Central memory CD8-positive, alpha-beta T cell (primary cell): ENCODE measurements around the gene TXNDC16.
"Not testable (repeated sequence)": the region's sequence is repeated elsewhere in the genome, so short reads cannot be mapped to it uniquely, and the experiment has no call there.

Experiments used
- ATAC-seq: fragments of 150-1000 bp; cut with Tn5 transposase; replicated peaks from 2 replicates; pipeline ENCODE4 v1.10.0; 2022; ENCODE audit warnings: mild to moderate bottlenecking, moderate FRiP score, moderate number of reproducible peaks; ENCODE audit not compliant: poor library complexity, severe bottlenecking; ENCODE audit errors: extremely low read depth
- DNase-seq, 2 donors: peaks; one replicate each; pipeline ENCODE4 v3.0.0; 2021; ENCODE audit warnings: low spot score in 2 of 2
- H3K27ac Mint-ChIP-seq: one replicate; pipeline ENCODE4 v1.8.0; 2022; ENCODE audit warnings: low read depth, mild to moderate bottlenecking, moderate library complexity, mixed read lengths
- H3K27me3 Mint-ChIP-seq: one replicate; pipeline ENCODE4 v1.8.0; 2022; ENCODE audit warnings: mixed read lengths
- H3K36me3 Mint-ChIP-seq: one replicate; pipeline ENCODE4 v1.8.0; 2022; ENCODE audit warnings: mild to moderate bottlenecking, moderate library complexity, mixed read lengths; ENCODE audit not compliant: insufficient read depth
- H3K4me1 Mint-ChIP-seq: one replicate; pipeline ENCODE4 v1.8.0; 2022; ENCODE audit warnings: mixed read lengths
- H3K4me3 Mint-ChIP-seq: one replicate; pipeline ENCODE4 v1.8.0; 2022; ENCODE audit warnings: mild to moderate bottlenecking, moderate library complexity, mixed read lengths
- H3K9me3 Mint-ChIP-seq: one replicate; pipeline ENCODE4 v1.8.0; 2022; ENCODE audit warnings: mixed read lengths

Gene TXNDC16

GRCh38 chr14:52527052-52527451 is 25.3 kb downstream of the TXNDC16 start:
- Mint-ChIP-seq H3K9me3 (no peaks in the 10 kb centered on the region), H3K4me1 (no peaks in the 10 kb centered on the region), H3K27me3 (no peaks in the 10 kb centered on the region), H3K36me3 (peaks cover 3% of the 10 kb centered on the region), H3K27ac (no peak overlapping the region), H3K4me3 (no peak overlapping the region)
- ATAC-seq (no peak), DNase-seq (no peak)

GRCh38 chr14:52522581-52523345 is 29.5 kb downstream of the TXNDC16 start:
- no peak overlapping the region for H3K4me3 Mint-ChIP-seq
- H3K36me3 Mint-ChIP-seq = peaks cover 6% of the 10 kb centered on the region
- no peaks in the 10 kb centered on the region for H3K27me3 Mint-ChIP-seq
- no peak for ATAC-seq
- H3K9me3 Mint-ChIP-seq = no peaks in the 10 kb centered on the region
- DNase-seq = no peak
- no peak overlapping the region for H3K27ac Mint-ChIP-seq
- no peaks in the 10 kb centered on the region for H3K4me1 Mint-ChIP-seq

- H3K4me3 Mint-ChIP-seq = no peak overlapping the region
- peaks cover 6% of the 10 kb centered on the region for H3K36me3 Mint-ChIP-seq
- no peaks in the 10 kb centered on the region for H3K4me1 Mint-ChIP-seq
- ATAC-seq = no peak
- H3K27me3 Mint-ChIP-seq = no peaks in the 10 kb centered on the region
- H3K9me3 Mint-ChIP-seq = no peaks in the 10 kb centered on the region
- DNase-seq = no peak
- H3K27ac Mint-ChIP-seq = no peak overlapping the region
Observed at GRCh38 chr14:52522033-52522432, 30.3 kb downstream of the TXNDC16 start.

- Mint-ChIP-seq H3K27ac (no peak overlapping the region), H3K4me3 (no peak overlapping the region), H3K27me3 (no peaks in the 10 kb centered on the region), H3K4me1 (no peaks in the 10 kb centered on the region), H3K36me3 (no peaks in the 10 kb centered on the region), H3K9me3 (no peaks in the 10 kb centered on the region)
- no peak for ATAC-seq
- DNase-seq = no peak
Observed at GRCh38 chr14:52514046-52514811, 38.1 kb downstream of the TXNDC16 start.

GRCh38 chr14:52513249-52513648 is 39.1 kb downstream of the TXNDC16 start:
- H3K4me1 Mint-ChIP-seq = no peaks in the 10 kb centered on the region
- no peak overlapping the region for H3K4me3 Mint-ChIP-seq
- DNase-seq (no peak), ATAC-seq (no peak)
- no peaks in the 10 kb centered on the region for H3K9me3 Mint-ChIP-seq
- H3K36me3 Mint-ChIP-seq = no peaks in the 10 kb centered on the region
- no peaks in the 10 kb centered on the region for H3K27me3 Mint-ChIP-seq
- no peak overlapping the region for H3K27ac Mint-ChIP-seq

- H3K4me1 Mint-ChIP-seq = no peaks in the 10 kb centered on the region
- ATAC-seq (no peak), DNase-seq (no peak)
- no peaks in the 10 kb centered on the region for H3K27me3 Mint-ChIP-seq
- peaks cover 14% of the 10 kb centered on the region for H3K9me3 Mint-ChIP-seq
- H3K36me3 Mint-ChIP-seq = peaks cover 7% of the 10 kb centered on the region
- H3K27ac Mint-ChIP-seq = no peak overlapping the region
- no peak overlapping the region for H3K4me3 Mint-ChIP-seq
Observed at GRCh38 chr14:52494444-52494843, 57.9 kb downstream of the TXNDC16 start.

GRCh38 chr14:52485350-52485960 is 66.8 kb downstream of the TXNDC16 start:
- no peak for DNase-seq
- Mint-ChIP-seq H3K4me3 (no peak overlapping the region), H3K27me3 (no peaks in the 10 kb centered on the region), H3K9me3 (no peaks in the 10 kb centered on the region), H3K36me3 (no peaks in the 10 kb centered on the region), H3K4me1 (no peaks in the 10 kb centered on the region), H3K27ac (no peak overlapping the region)
- ATAC-seq = no peak

GRCh38 chr14:52481864-52482263 is 70.4 kb downstream of the TXNDC16 start:
- Mint-ChIP-seq H3K27ac (no peak overlapping the region), H3K9me3 (no peaks in the 10 kb centered on the region), H3K4me3 (no peak overlapping the region), H3K27me3 (no peaks in the 10 kb centered on the region), H3K36me3 (no peaks in the 10 kb centered on the region), H3K4me1 (no peaks in the 10 kb centered on the region)
- ATAC-seq (no peak), DNase-seq (no peak)

- no peaks in the 10 kb centered on the region for H3K4me1 Mint-ChIP-seq
- no peak overlapping the region for H3K27ac Mint-ChIP-seq
- no peak overlapping the region for H3K4me3 Mint-ChIP-seq
- peaks cover 3% of the 10 kb centered on the region for H3K36me3 Mint-ChIP-seq
- DNase-seq (no peak), ATAC-seq (peak; percentile 40)
- H3K9me3 Mint-ChIP-seq = peaks cover 5% of the 10 kb centered on the region
- no peaks in the 10 kb centered on the region for H3K27me3 Mint-ChIP-seq
Observed at GRCh38 chr14:52473557-52473956, 78.7 kb downstream of the TXNDC16 start.

GRCh38 chr14:52472728-52473127 is 79.6 kb downstream of the TXNDC16 start:
- no peak overlapping the region for H3K4me3 Mint-ChIP-seq
- DNase-seq = no peak
- peaks cover 5% of the 10 kb centered on the region for H3K9me3 Mint-ChIP-seq
- no peak overlapping the region for H3K27ac Mint-ChIP-seq
- no peaks in the 10 kb centered on the region for H3K4me1 Mint-ChIP-seq
- no peaks in the 10 kb centered on the region for H3K27me3 Mint-ChIP-seq
- ATAC-seq = no peak
- H3K36me3 Mint-ChIP-seq = peaks cover 3% of the 10 kb centered on the region

- H3K36me3 Mint-ChIP-seq, H3K27ac Mint-ChIP-seq, H3K27me3 Mint-ChIP-seq: not testable (repeated sequence)
Observed at GRCh38 chr14:52472251-52472650, 80.1 kb downstream of the TXNDC16 start.

GRCh38 chr14:52467515-52468266 is 84.6 kb downstream of the TXNDC16 start:
- DNase-seq (no peak), ATAC-seq (no peak)
- H3K27me3 Mint-ChIP-seq = no peaks in the 10 kb centered on the region
- no peaks in the 10 kb centered on the region for H3K4me1 Mint-ChIP-seq
- no peak overlapping the region for H3K4me3 Mint-ChIP-seq
- H3K9me3 Mint-ChIP-seq = no peaks in the 10 kb centered on the region
- H3K27ac Mint-ChIP-seq = no peak overlapping the region
- peaks cover 3% of the 10 kb centered on the region for H3K36me3 Mint-ChIP-seq

More at GRCh38 chr14:52472251-52472650, 80.1 kb downstream of the TXNDC16 start:
- H3K9me3 Mint-ChIP-seq, H3K4me3 Mint-ChIP-seq, H3K4me1 Mint-ChIP-seq, DNase-seq, ATAC-seq: not testable (repeated sequence)
